OCI-LY7 (cell line): ENCODE data around the gene CAMK4. TPM values are rescaled to one million over a fixed set of nuclear protein-coding genes. Genes with fewer than 3 reads are reported as not detected.

ENCODE experiments used
- BruUV-seq: library from RNA; stranded (reverse); fragments of 400-500 nt; replicated peaks from 2 replicates; lab custom pipeline; 2021; lab: Mats Ljungman, UMichigan
- CTCF ChIA-PET: fragments of 300-600 bp; sonication (Branson Sonifier 250); formaldehyde crosslinking; loops from one replicate; lab custom pipeline; 2022; ENCODE audit warnings: antibody characterized with exemption; ENCODE audit not compliant: unreplicated experiment; lab: Charles Lee
- POLR2A ChIA-PET: fragments of 300-600 bp; sonication (Branson Sonifier 250); formaldehyde crosslinking; loops from one replicate; lab custom pipeline; 2022; ENCODE audit warnings: antibody characterized with exemption; lab: Charles Lee
- DNase-seq: peaks from one replicate; pipeline ENCODE4 v3.0.0-alpha.2; 2015; ENCODE audit warnings: low spot score
- H2AFZ ChIP-seq: fragments of 200-600 bp; sonication (generic), shearing (Covaris generic); 2 replicates; pipeline ENCODE4 v1.6.1; 2014; ENCODE audit warnings: mild to moderate bottlenecking, antibody characterized with exemption, low read length, moderate library complexity
- H3K27ac ChIP-seq: fragments of 200-600 bp; sonication (generic); 2 replicates; pipeline ENCODE4 v1.5.1; 2014; ENCODE audit warnings: mixed run types, low read depth, mild to moderate bottlenecking, moderate library complexity, low read length, inconsistent platforms; ENCODE audit not compliant: poor library complexity, severe bottlenecking
- H3K36me3 ChIP-seq: fragments of 200-600 bp; sonication (generic); 2 replicates; pipeline ENCODE4 v1.6.1; 2014; ENCODE audit warnings: mild to moderate bottlenecking, antibody characterized with exemption, low read length, moderate library complexity, mixed read lengths; ENCODE audit not compliant: insufficient read depth
- H3K4me1 ChIP-seq: fragments of 200-600 bp; sonication (generic); 2 replicates; pipeline ENCODE4 v1.5.1; 2014; ENCODE audit warnings: mild to moderate bottlenecking, low read length; ENCODE audit not compliant: insufficient read depth, poor library complexity, severe bottlenecking
- H3K4me2 ChIP-seq: fragments of 200-600 bp; sonication (generic); 2 replicates; pipeline ENCODE4 v1.6.1; 2014; ENCODE audit warnings: mild to moderate bottlenecking, low read length
- H3K4me3 ChIP-seq: fragments of 200-600 bp; sonication (generic); 2 replicates; pipeline ENCODE4 v1.5.1; 2014; ENCODE audit warnings: mild to moderate bottlenecking, low read depth, low read length; ENCODE audit not compliant: poor library complexity, severe bottlenecking
- H3K79me2 ChIP-seq: fragments of 200-600 bp; sonication (generic); 2 replicates; pipeline ENCODE4 v1.6.1; 2016; ENCODE audit warnings: low read depth, mild to moderate bottlenecking, low read length, moderate library complexity, mixed read lengths; ENCODE audit not compliant: insufficient read depth
- H3K9me2 ChIP-seq: fragments of 200-600 bp; sonication (generic); 2 replicates; pipeline ENCODE4 v1.6.1; 2016; ENCODE audit warnings: mild to moderate bottlenecking, low read length, mixed read lengths; ENCODE audit not compliant: insufficient read depth
- H3K9me3 ChIP-seq: fragments of 200-600 bp; sonication (generic); 2 replicates; pipeline ENCODE4 v1.6.1; 2014; ENCODE audit warnings: mild to moderate bottlenecking, mixed run types, low read length, mixed read lengths
- H4K20me1 ChIP-seq: fragments of 200-600 bp; sonication (generic); 2 replicates; pipeline ENCODE4 v1.6.1; 2014; ENCODE audit warnings: mild to moderate bottlenecking, antibody characterized with exemption, low read length, moderate library complexity, mixed read lengths; ENCODE audit not compliant: insufficient read depth
- EZH2phosphoT487 ChIP-seq: fragments of 200-600 bp; sonication (generic); IDR thresholded peaks from 2 replicates; pipeline ENCODE4 v1.6.1; 2018; ENCODE audit warnings: low read depth, borderline replicate concordance, mild to moderate bottlenecking, mixed run types, antibody characterized with exemption, low read length, moderate library complexity, mixed read lengths
- intact Hi-C: fragments of 100-400 bp; cut with micrococcal nuclease; formaldehyde crosslinking; loops from one replicate; pipeline ENCODE4 v1.10.0; 2022; ENCODE audit not compliant: unreplicated experiment
- total RNA-seq, 2 experiments: library from RNA; depleted of rRNA in 1 of 2; stranded (reverse); fragments of >200 nt in 1 of 2; shearing (Covaris generic) in 1 of 2; gene quantifications; 2 replicates each; pipeline ENCODE4 v1.2.3, GENCODE V29; 2014 to 2022
- TF ChIP-seq, protein P1 (sequence below): fragments of 200-600 bp; sonication (generic); conservative IDR thresholded peaks from 2 replicates; pipeline ENCODE4 v1.5.1; 2014; ENCODE audit warnings: mild to moderate bottlenecking, antibody characterized with exemption, low read length, moderate library complexity, mixed read lengths

Gene CAMK4
- total RNA-seq, 2 experiments from 2014 or later: 25.4 to 40.2 TPM

DNA sequence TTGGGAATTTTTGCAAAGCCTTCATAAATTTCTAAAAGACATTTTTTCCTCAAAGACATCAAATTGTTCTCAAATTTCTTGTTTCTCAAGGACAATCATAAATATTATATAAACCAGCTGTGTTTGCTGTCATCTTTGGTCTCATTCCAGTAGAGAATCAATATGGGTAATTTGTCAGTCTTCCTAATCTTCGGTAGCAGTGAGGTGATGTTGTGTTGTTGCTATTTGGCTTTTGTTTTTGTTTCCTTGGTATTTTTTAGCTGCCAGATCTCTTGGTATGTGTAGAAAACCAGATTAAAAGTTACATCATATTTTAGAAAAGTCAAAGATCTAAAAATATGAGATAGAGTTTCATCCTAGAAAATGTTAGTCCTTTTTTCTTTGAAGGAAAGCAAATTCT is 87.5 kb downstream of the CAMK4 start:
- Histone ChIP-seq H3K9me2 (no peaks in the 10 kb centered on the region), H3K4me1 (no peaks in the 10 kb centered on the region), H3K27ac (no peak overlapping the region), H3K9me3 (no peaks in the 10 kb centered on the region), H3K36me3 (no peaks in the 10 kb centered on the region), H4K20me1 (no peaks in the 10 kb centered on the region), H3K79me2 (no peaks in the 10 kb centered on the region), H2AFZ (no peak overlapping the region), H3K4me3 (no peak overlapping the region), H3K4me2 (no peak overlapping the region)
- no TSS peak for BruUV-seq
- ChIA-PET CTCF (no interaction called here), POLR2A (interaction anchor here (1.2 kb wide), 1 partner anchor 15 kb away, joined by 3 read pairs; no protein-coding TSS in a partner anchor)
- DNase-seq: no peak
- intact Hi-C loops: no loop called here
- TF ChIP-seq, protein P1, sequence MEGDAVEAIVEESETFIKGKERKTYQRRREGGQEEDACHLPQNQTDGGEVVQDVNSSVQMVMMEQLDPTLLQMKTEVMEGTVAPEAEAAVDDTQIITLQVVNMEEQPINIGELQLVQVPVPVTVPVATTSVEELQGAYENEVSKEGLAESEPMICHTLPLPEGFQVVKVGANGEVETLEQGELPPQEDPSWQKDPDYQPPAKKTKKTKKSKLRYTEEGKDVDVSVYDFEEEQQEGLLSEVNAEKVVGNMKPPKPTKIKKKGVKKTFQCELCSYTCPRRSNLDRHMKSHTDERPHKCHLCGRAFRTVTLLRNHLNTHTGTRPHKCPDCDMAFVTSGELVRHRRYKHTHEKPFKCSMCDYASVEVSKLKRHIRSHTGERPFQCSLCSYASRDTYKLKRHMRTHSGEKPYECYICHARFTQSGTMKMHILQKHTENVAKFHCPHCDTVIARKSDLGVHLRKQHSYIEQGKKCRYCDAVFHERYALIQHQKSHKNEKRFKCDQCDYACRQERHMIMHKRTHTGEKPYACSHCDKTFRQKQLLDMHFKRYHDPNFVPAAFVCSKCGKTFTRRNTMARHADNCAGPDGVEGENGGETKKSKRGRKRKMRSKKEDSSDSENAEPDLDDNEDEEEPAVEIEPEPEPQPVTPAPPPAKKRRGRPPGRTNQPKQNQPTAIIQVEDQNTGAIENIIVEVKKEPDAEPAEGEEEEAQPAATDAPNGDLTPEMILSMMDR: no peak
- no peak for TF ChIP-seq EZH2phosphoT487

DNA sequence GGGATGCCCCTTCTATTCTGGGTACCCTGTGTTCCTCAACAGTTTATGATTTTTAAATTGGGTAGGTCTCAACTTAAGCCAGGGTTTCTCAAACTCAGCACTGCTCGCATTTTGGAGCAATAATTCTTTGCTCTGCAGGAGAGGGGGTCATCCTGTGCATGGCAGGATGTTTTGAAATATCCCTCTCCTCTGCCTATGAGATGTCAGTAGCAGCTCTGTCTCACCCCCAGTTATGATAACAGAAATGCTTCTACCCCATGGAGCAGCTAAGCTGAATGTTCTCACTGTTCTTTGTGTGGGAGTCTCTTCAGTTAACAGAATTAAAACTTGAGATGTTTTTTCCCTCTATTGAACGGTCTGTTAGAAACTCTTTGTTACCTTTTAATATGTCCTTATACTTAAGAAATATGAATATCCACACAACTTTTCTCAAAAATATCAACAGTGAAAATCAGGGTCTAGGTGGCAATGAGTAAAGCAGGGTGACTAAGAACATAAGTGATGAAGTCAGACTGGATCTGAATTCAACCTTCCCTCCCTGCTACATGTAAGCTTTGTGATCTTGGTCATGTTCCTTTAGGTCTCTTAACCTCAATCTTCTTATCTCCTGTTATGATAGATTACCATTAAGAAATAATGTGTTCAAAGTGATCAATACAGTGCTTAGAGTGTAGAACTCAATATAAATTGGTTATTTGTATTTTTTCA is 89.0 kb downstream of the CAMK4 start:
- no peaks in the 10 kb centered on the region for H4K20me1 ChIP-seq
- no peaks in the 10 kb centered on the region for H3K4me1 ChIP-seq
- no TSS peak for BruUV-seq
- intact Hi-C loops: no loop called here
- no peaks in the 10 kb centered on the region for H3K36me3 ChIP-seq
- no peak overlapping the region for H3K27ac ChIP-seq
- no peak overlapping the region for H3K4me2 ChIP-seq
- POLR2A ChIA-PET: interaction anchor here (0.6 to 1.2 kb wide), 2 partner anchors 18 to 144 kb away, joined by 3 to 4 read pairs; no protein-coding TSS in a partner anchor
- H3K4me3 ChIP-seq: no peak overlapping the region
- TF ChIP-seq, protein P1: no peak
- TF ChIP-seq EZH2phosphoT487: no peak
- CTCF ChIA-PET: no interaction called here
- no peaks in the 10 kb centered on the region for H3K9me3 ChIP-seq
- H3K9me2 ChIP-seq: no peaks in the 10 kb centered on the region
- no peaks in the 10 kb centered on the region for H3K79me2 ChIP-seq
- no peak overlapping the region for H2AFZ ChIP-seq
- DNase-seq: no peak

DNA sequence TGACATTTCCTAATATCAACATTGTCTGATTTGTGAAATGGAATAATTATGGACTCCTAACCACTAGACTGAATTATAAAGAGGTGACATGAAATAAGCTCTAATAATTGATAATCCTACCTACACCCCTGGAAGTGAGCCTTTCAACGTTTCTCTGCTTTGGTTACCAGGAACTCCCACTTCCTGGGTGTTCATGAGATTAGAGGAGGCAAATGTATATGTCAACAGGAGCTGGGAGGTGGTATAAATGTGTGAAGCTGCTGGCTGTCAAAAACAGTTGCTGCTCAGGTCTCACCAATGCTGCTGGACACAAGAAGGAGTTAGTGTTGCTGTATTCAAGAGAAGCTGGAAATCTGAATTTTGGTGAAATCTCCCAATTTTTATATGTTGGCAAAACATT is 96.8 kb downstream of the CAMK4 start:
- H3K4me1 ChIP-seq: no peaks in the 10 kb centered on the region
- POLR2A ChIA-PET: interaction anchor here (0.6 kb wide), 1 partner anchor 1871 kb away, joined by 4 read pairs; no protein-coding TSS in a partner anchor
- intact Hi-C loops: no loop called here
- CTCF ChIA-PET: no interaction called here
- no peaks in the 10 kb centered on the region for H3K9me3 ChIP-seq
- H3K9me2 ChIP-seq: no peaks in the 10 kb centered on the region
- no peak overlapping the region for H3K27ac ChIP-seq
- no TSS peak for BruUV-seq
- H3K36me3 ChIP-seq: no peaks in the 10 kb centered on the region
- H2AFZ ChIP-seq: no peak overlapping the region
- H3K79me2 ChIP-seq: no peaks in the 10 kb centered on the region
- TF ChIP-seq, protein P1: no peak
- TF ChIP-seq EZH2phosphoT487: no peak
- H3K4me3 ChIP-seq: no peak overlapping the region
- no peaks in the 10 kb centered on the region for H4K20me1 ChIP-seq
- no peak for DNase-seq
- no peak overlapping the region for H3K4me2 ChIP-seq
